ENCODE results near the gene PFN1.

The PFN1 gene

DNA sequence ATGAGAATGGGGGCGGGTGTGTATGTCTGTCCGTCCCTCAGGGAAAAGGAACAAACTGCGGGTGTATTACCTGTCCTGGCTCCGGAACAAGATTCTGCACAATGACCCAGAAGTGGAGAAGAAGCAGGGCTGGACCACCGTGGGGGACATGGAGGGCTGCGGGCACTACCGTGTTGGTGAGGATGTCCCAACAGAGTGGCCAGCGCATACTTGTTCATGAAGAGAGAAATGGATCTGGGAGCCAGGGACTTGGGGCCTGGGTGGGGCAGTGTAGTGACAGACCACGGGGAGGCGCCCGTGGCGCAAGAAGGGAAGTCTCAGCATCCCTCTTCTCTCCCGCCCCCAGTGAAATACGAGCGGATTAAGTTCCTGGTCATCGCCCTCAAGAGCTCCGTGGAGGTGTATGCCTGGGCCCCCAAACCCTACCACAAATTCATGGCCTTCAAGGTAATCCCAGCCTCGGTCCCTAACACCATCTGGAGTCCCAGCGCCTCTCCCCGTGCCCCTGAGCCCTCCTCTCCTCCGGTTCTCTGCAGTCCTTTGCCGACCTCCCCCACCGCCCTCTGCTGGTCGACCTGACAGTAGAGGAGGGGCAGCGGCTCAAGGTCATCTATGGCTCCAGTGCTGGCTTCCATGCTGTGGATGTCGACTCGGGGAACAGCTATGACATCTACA, 52.5 kb downstream of the PFN1 start:
- no peak for DNase-seq

Data from RPMI8226 (cell line).